ENCODE measurements around the gene ZBTB1.
"Not testable (repeated sequence)": the region's sequence is repeated elsewhere in the genome, so short reads cannot be mapped to it uniquely, and the experiment has no call there.

The ZBTB1 gene

DNA sequence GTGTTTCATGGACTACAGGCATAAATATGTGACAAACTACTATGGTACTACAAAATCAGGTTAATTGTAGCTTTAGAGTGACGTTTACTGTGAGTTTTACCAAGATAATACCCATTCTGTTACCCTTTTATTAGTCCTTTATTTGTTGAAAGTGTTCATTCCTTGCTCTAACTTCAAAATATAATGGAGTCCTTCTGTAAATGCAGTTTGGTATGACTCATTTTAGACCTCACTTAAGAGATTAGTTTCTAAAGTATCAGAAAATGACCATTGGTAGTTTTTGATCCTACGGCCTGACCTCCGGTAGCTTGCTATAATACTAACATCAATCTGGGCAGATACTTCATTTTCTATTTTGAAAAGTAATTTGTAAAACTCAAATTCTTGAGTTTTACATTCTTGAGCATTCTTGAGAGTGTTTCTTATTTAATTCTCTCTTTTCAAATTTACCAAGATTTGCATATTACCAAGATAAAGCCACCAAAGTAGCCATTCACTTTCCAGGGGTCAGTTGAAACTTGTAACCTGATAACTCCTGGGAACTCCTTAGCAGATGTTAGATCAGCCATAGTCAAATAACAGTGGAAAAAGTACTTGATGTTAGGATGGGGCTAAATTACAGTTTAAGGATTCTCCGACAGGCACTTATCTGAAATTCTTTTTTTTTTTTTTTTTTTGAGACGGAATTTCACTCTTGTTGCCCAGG lies 40.2 kb downstream of the ZBTB1 start:
- no peak for TF ChIP-seq JUND (IDR thresholded peaks at IDR 0.05; ENCODE audit: low read depth)
- no peak for DNase-seq (ENCODE audit: low read depth in 1 of 2, low spot score in 1 of 2)
- in situ Hi-C loops (cut with HindIII; ENCODE audit: low pct_unique_long_range_greater_than_20kb, low sequenced_read_pairs), result no loop called here

DNA sequence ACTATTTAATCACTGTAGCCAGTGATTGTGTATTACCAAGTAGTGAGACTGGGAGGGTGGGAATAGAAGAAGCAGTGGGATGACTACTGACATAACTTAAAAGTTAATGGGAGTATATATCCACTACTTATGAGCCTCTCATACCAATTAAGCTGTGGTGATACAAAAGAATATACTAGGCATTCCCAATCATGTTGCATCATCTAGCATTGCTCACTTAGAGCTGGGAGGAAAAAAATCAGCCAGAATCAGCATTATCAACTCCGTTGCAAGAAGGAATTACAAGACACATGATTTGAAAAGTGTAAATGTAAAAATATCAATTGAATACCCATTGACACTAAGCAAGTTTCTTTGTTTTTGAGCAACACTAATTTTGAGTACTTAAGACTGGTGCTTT lies 44.4 kb downstream of the ZBTB1 start:
- DNase-seq (ENCODE audit: low read depth in 1 of 2, low spot score in 1 of 2), result no peak
- in situ Hi-C loops (cut with HindIII; ENCODE audit: low pct_unique_long_range_greater_than_20kb, low sequenced_read_pairs), result no loop called here

DNA sequence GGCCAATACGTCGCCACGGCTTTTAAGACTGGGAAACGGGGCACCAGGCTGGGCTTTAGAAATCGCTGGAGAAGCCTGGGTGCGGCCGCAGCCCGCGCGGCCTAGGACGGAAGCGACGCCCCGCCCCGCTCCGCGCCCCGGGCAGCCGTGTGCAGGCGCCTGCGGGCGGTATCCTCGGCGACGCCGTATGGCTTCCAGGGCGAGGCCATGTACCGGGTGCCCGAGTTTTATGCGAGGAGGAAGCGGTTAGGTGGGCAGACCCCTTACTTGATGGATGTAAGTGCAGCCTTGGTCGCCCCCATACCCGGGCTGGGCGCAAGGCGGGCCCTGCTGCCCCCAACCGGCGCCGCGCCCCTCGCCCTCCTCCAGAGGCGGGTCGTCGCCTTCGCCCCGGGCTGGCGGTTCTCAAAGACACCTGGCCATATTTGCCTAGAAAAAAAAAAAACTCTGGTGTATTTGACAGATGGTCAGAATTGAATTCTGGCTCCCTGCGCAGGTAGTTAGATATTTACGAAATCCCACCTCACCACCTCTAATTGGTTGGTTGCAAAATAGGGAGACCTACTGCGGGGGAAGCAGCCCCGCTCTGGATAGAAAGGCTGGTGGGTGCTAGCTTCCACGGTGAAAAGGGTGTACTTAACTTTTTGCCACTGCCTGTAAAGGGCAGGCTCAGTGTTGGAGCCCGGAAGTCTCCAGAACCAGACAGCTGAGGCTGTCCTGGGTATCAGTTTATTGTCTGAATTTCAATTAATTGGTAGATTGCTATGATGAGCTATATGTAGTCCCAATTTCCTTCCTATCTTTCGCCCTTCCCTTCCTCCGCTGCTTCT lies 45.4 kb downstream of the ZBTB1 start, which contains the start of gene PPP1R36:
TSS of gene PPP1R36 (plus strand) at position 171 of the 830 bp plus-strand sequence. CDS start at position 208, 37 bp downstream.
- in situ Hi-C loops (cut with HindIII; ENCODE audit: low pct_unique_long_range_greater_than_20kb, low sequenced_read_pairs), result no loop called here
- TF ChIP-seq JUND (IDR thresholded peaks at IDR 0.05; ENCODE audit: low read depth), result no peak
- DNase-seq (ENCODE audit: low read depth in 1 of 2, low spot score in 1 of 2), result no peak

More for the DNA sequence above, 44.4 kb downstream of the ZBTB1 start:
- no peak for TF ChIP-seq JUND (IDR thresholded peaks at IDR 0.05; ENCODE audit: low read depth)

DNA sequence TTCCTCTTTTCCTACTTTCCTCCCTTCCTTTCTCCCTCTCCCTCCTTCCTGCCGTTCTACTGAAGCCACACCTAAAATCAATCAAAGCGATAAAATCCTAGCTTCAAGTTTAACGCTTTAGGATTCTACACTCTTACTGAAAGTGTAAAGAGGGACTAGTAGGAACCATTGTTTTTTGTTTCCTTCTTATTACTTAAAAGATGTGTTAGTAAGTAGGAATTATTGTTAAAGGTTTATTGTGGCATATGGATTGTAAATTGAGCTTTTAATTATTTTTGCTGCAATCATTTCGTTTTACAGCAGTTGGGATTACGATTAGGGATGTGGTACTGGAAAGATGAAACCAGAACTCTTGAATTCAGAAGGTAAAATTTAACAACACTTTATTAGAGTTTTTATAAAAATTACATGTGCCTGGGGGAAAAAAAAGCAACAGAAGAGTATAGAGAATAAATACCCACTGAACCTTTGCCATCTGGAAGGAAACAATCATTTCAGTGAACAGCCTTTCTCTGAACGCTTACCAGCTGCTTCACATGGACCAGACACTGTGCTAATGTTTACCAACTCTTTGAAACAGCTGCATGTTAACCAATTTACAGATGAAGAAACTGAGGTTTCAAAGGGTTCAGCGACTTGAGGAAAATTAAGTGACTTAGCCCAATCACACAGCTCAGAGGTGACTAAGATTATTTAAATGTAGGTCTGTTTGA lies 46.2 kb downstream of the ZBTB1 start:
- no peak for DNase-seq (ENCODE audit: low read depth in 1 of 2, low spot score in 1 of 2)
- in situ Hi-C loops (cut with HindIII; ENCODE audit: low pct_unique_long_range_greater_than_20kb, low sequenced_read_pairs), result no loop called here
- no peak for TF ChIP-seq JUND (IDR thresholded peaks at IDR 0.05; ENCODE audit: low read depth)

DNA sequence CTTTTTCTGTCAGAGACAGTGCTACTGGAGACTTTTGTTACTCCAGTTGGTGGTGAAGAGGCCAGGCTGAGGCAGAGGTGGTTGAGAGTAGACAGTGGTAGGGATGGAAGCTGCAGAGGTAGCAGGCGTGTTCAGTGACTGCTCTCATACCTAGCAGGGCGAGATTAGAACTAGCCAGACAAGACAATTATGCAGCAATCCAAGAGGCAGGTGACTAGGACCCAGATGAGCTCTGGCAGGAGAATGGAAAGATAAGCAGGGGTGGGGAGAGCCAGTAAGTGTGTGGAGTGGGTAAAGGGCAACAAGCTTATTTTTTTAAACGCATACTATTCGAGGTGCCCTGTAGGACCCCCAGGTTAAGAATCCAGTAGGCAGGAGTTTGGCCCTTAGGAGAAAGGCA lies 50.0 kb downstream of the ZBTB1 start:
- TF ChIP-seq JUND (IDR thresholded peaks at IDR 0.05; ENCODE audit: low read depth), result no peak
- in situ Hi-C loops (cut with HindIII; ENCODE audit: low pct_unique_long_range_greater_than_20kb, low sequenced_read_pairs), result no loop called here
- DNase-seq (ENCODE audit: low read depth in 1 of 2, low spot score in 1 of 2), result no peak

DNA sequence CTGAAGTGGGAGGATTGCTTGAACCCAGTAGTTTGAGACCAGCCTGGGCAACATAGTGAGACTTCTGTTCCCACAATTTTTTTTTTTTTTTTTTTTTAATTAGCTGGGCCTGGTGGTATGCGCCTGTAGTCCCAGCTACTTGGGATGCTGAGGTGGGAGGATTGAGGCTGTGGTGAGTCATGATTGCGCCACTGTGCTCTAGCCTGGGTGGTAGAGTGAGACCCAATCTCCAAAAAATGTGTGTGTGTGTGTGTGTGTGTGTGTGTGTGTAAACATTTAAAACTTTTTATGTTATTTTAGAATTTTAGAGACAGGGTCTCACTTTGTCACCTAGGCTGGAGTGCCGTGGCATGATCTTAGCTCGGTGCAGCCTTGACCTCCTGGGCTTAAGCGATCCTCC lies 52.0 kb downstream of the ZBTB1 start:
- DNase-seq (ENCODE audit: low read depth in 1 of 2, low spot score in 1 of 2), result no peak
- in situ Hi-C loops (cut with HindIII; ENCODE audit: low pct_unique_long_range_greater_than_20kb, low sequenced_read_pairs), result no loop called here
- TF ChIP-seq JUND (IDR thresholded peaks at IDR 0.05; ENCODE audit: low read depth), result no peak

DNA sequence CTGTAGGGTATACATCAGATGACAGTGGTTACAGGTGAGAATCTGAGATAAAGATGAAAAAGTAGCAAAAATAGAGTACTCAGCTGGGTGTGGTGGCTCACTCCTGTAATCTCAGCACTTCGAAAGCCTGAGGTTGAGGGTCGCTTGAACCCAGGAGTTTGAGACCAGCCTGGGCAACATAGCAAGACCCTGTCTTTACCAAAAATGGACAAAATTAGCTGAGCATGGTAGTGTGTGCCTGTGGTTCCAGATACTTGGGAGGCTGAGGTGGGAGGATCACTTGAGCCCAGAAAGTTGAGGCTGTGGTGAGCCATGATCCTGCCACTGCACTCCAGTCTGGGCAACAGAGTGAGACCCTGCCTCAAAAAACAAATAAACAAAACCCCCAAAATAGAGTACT lies 53.6 kb downstream of the ZBTB1 start:
- DNase-seq (ENCODE audit: low read depth in 1 of 2, low spot score in 1 of 2); in situ Hi-C loops (cut with HindIII; ENCODE audit: low pct_unique_long_range_greater_than_20kb, low sequenced_read_pairs): not testable (repeated sequence)

DNA sequence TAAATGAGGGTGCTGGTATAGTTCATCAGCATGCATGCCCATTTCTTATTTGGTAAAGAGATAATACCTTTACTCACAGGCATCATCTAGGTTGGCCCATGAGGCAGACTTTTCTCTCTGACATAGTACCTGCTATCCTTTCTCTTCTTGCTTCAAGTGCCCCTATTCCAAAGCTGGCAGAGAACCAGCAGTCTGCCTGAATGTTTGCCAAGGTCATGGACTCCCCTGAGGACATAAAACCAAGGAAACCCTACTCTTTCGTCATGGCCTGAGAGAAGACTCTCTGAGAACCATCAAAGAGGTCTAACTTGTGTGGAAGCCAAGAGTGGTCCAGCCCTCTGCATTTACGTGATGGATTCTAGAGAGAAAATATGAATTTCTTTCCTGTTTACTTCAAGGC lies 57.1 kb downstream of the ZBTB1 start:
- TF ChIP-seq JUND (IDR thresholded peaks at IDR 0.05; ENCODE audit: low read depth), result no peak
- DNase-seq (ENCODE audit: low read depth in 1 of 2, low spot score in 1 of 2), result no peak
- in situ Hi-C loops (cut with HindIII; ENCODE audit: low pct_unique_long_range_greater_than_20kb, low sequenced_read_pairs), result no loop called here

DNA sequence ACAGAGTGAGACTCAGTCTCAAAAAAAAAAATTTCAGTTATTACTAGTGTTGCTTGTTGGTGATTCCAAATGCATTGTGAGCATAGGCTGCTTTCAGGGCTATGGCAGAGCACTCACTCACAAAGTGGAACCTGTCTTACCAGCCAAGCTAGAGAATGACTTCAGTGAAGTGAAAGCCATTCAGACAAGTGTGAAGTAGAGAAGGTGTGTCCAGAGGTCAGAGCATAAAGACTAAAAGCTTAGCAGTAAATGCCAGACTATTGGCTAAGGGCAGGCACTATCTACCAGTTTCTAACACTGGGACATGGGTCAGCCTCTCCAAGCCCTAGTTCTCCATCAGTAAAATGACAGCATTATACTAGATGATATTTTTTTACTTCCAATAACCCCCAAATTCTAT lies 57.9 kb downstream of the ZBTB1 start:
- no peak for TF ChIP-seq JUND (IDR thresholded peaks at IDR 0.05; ENCODE audit: low read depth)
- DNase-seq (ENCODE audit: low read depth in 1 of 2, low spot score in 1 of 2), result peak; percentile 55 to 84
- in situ Hi-C loops (cut with HindIII; ENCODE audit: low pct_unique_long_range_greater_than_20kb, low sequenced_read_pairs), result no loop called here

DNA sequence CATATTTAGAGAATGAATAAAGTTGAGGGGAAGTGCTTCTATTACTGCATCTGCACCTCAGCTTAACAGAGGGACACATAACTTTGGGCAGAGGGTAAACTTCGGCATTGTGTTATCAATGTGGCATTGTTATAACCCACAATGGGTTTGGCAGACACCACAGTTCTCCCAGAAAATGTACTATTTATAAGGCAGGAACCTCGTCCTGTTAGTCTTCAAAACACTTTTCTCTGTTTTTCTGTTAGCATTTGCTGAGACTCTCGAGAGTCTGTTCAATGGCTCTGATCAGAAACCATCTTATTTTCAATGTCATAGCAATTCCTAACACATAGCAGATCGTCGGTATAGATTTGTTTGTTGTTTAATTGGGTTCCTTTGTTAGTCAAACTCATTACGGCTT lies 59.1 kb downstream of the ZBTB1 start:
- in situ Hi-C loops (cut with HindIII; ENCODE audit: low pct_unique_long_range_greater_than_20kb, low sequenced_read_pairs), result no loop called here
- no peak for DNase-seq (ENCODE audit: low read depth in 1 of 2, low spot score in 1 of 2)
- TF ChIP-seq JUND (IDR thresholded peaks at IDR 0.05; ENCODE audit: low read depth), result no peak

DNA sequence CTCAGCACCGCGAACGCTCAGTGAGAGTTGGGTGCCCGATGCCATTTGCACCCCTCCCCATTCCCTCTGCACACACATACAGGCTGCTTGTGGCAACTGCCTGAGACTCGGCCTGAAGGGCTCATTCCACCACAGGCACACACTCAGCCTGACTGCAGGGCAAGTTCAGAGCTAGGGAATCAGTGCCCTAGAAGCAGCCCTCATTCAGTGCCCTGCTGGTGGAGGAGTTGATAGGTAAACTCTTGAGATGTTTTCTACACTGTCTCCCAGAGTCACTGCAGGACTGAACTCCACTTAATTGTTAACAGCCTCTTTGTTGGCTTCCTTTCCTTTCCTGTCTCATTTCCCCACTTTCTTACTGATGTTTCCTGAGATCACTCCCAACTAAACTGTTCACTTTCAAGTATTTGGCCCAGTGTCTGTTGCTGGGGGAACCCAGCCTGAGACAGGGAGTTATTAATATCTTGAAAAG lies 62.1 kb downstream of the ZBTB1 start:
- no peak for TF ChIP-seq JUND (IDR thresholded peaks at IDR 0.05; ENCODE audit: low read depth)
- DNase-seq (ENCODE audit: low read depth in 1 of 2, low spot score in 1 of 2), result no peak
- in situ Hi-C loops (cut with HindIII; ENCODE audit: low pct_unique_long_range_greater_than_20kb, low sequenced_read_pairs), result no loop called here

DNA sequence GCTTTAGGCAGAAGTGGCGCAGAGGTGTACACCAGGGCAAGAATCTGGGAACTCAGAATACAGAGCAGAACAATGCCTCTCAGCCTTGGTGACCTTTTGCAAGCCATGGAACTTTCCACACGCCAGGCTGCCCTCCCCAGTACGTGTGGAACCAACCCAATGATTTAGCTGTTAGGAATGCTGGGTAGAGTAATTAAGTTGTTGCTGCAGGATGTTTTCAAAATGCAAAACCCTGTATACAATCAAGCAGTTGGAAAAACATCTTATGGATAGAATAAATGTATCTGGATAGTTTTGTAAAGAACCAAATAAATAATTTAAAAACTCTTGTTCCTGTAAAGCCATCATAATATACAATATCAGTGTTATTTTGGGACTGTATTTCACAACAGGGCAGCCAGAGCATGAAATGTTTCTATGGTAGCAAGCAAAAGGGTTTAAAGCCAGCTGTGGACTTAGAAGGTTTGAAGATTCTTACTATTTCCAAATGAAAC lies 64.6 kb downstream of the ZBTB1 start:
- TF ChIP-seq JUND (IDR thresholded peaks at IDR 0.05; ENCODE audit: low read depth), result no peak
- in situ Hi-C loops (cut with HindIII; ENCODE audit: low pct_unique_long_range_greater_than_20kb, low sequenced_read_pairs), result no loop called here
- DNase-seq (ENCODE audit: low read depth in 1 of 2, low spot score in 1 of 2), result peak in 1 of 2 experiments; percentile 40

DNA sequence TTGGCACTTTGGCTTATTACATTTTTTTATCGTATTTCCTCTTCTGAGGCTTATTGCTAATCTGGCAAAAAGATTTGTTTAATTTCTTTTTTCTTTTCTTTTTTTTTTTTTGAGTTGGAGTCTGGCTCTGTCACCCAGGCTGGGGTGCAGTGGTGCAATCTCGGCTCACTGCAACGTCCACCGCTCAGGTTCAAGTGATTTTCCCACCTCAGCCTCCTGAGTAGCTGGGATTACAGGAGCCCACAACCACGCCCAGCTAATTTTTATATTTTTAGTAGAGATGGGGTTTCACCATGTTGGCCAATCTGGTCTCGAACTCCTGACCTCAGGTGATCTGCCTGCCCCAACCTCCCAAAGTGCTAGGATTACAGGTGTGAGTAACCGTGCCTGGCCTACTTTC lies 65.1 kb downstream of the ZBTB1 start:
- DNase-seq (ENCODE audit: low read depth in 1 of 2, low spot score in 1 of 2); in situ Hi-C loops (cut with HindIII; ENCODE audit: low pct_unique_long_range_greater_than_20kb, low sequenced_read_pairs): not testable (repeated sequence)

Data from T47D (cell line).